Activated CD8-positive, alpha-beta memory T cell treated with anti-CD3 and anti-CD28 coated beads, Interleukin-2, amount 50 U/mL, for 24 hours (primary cell): ENCODE results near the gene FRMD4A.

Experiments
- DNase-seq: peaks from one replicate; pipeline ENCODE4 v3.0.0-alpha.2; 2020; ENCODE audit errors: extremely low read depth

FRMD4A gene

GRCh38 chr10:14294347-14295059 lies 36.2 kb downstream of the FRMD4A start:
- DNase-seq, result no peak

GRCh38 chr10:14293526-14293925 lies 37.2 kb downstream of the FRMD4A start:
- DNase-seq, result no peak

DNA sequence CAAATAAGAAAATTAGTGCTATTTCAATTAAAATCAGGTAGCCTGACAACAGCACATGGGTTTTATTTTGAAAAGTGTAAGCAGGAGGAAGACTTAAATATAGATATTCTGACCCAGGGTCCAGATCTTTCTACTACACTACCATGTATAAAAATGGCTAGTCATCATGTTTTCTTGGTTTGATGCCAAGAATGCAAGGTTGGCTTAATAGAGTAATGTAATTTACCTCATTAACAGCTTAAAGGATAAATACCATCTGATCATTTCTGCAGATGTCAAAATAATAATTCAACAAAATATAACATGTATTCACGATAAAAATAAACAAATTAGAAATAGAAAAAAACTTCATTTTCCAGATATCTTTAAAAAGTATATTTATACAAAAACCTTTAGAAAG lies 39.4 kb downstream of the FRMD4A start:
- no peak for DNase-seq

DNA sequence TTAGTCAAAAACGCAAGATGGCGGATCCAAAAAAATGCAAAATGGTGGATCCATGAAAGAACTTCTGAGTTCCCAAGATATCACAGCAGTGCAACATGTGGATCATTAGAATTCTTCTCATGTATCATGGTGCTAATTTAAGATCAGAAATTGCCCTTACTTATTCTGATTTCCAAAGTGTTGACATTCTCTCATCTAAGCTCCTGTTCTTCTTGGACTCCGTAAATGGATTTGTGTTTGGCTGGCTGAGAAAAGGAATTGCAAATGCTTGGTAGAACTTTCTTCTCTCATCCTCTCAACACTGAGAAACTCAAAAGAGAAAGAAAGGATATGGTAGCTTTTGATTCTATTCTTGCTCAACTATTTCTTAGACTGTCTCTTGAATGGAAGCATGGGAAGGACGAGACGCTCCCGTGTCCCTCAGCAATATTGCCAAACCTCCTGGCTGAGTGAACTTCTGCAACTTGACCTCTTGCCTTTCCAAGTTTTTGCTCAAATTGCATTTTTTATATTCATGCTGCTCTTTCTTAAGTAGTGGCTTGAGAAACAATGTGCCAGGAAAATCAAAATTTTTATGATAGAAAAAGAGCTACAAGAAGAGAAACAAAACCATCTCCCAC lies 44.7 kb downstream of the FRMD4A start:
- no peak for DNase-seq

GRCh38 chr10:14282276-14282675 lies 48.4 kb downstream of the FRMD4A start:
- no peak for DNase-seq

GRCh38 chr10:14278533-14278932 lies 52.2 kb downstream of the FRMD4A start:
- DNase-seq, result no peak

- DNase-seq, result no peak
These were observed 54.5 kb downstream of the FRMD4A start for GRCh38 chr10:14276210-14276609.

DNA sequence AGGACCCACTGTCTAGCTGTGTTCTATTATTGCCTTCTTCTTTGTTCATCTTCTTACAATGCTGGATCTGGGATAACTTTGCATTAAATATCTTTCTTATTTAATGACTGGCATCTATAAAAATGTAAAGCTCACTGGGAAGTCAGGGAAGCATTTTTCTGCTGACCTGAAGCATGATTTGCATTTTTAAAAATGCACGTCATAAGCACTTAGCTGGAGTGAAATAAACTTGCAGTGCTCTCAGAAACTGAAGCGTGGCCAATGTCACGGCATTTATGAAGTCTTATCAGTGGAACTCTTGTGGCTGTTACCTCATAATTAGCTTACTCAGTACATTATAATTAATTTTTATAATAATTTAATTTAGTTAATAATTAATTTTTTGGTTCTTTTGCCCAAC lies 59.1 kb downstream of the FRMD4A start:
- DNase-seq, result no peak

DNA sequence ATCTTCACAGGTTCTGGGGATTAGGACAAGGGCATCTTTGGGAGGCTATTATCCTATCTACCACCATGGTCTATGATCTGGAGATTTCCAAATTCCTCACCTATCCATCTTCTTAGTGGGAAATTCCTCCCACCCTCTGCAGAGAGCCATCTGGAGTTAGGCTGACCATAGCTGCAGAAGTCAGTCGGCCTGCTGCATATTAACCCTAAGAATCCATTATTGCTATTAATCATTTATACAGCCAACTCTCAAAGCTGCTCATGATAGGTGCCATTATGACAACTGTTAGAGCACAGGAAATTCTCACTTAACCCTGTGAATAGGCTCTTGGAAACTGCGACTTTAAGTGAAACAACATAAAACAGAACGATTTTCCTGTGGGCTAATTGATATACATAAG lies 60.4 kb downstream of the FRMD4A start:
- DNase-seq, result no peak

- DNase-seq, result no peak
These were observed 65.0 kb downstream of the FRMD4A start for GRCh38 chr10:14265709-14266108.

GRCh38 chr10:14262836-14263425 lies 67.8 kb downstream of the FRMD4A start:
- DNase-seq, result no peak

DNA sequence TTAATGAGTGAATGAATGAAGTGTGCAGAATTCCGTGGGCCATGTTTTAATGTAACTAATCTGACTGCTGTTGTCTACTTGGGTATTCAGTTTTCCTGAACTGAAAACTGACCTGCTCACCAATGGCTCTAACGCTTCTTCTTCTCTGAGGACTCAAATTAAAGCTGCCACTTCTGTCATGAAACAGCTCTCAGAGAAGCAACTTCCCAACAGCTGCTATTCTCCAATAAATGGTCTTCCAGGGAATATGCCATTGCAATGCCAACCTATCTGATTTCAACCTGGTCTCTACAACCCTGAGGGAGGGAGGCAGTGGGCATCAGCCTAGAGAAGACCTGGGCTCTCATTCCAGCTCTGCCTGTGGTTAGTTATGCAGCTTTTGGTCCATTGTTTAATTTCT lies 69.4 kb downstream of the FRMD4A start:
- no peak for DNase-seq

DNA sequence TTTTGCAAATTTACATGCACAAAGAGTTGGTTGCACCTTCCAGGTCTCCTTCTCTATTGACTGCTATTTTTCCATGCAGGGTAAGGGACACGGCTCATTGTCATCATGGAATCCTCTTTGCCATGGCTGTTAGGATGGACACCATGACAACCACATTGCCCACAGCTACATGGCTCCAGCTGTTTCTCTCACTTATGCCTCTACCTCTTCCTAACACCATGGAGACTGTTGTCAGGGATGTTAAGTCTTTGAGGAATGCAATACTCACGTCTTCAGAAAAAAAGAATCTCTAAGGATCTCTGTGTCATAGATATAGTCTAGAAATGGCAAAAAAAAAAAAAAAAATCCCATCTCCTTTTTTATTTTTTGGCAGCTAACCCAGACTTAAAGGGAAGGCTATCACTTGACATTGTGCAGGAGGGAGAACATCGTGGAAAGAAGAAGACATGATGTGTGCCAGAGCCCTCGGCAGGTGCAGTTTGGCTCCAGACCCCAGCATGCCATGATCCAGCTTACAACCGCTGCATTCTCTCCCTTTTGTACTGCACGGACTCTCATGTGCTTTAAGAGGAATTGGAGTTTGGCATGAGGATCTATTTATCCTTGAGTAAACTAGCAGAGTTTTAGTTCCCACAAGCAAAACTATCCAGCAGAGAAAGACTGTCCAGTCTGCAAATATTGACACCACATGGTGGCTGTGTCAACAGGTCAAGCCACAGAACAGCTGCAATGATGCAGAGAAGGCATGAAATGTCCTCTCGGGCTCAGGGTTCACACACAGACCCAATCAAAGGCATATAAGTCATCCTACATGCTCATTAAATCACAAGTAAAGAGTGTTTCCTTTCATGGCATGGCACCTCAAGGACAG lies 70.8 kb downstream of the FRMD4A start:
- DNase-seq, result no peak

GRCh38 chr10:14254368-14254767 lies 76.4 kb downstream of the FRMD4A start:
- no peak for DNase-seq

- DNase-seq, result no peak
These were observed 77.0 kb downstream of the FRMD4A start for GRCh38 chr10:14253711-14254110.

GRCh38 chr10:14253079-14253478 lies 77.6 kb downstream of the FRMD4A start:
- no peak for DNase-seq

GRCh38 chr10:14250496-14251076 lies 80.1 kb downstream of the FRMD4A start:
- DNase-seq, result no peak

DNA sequence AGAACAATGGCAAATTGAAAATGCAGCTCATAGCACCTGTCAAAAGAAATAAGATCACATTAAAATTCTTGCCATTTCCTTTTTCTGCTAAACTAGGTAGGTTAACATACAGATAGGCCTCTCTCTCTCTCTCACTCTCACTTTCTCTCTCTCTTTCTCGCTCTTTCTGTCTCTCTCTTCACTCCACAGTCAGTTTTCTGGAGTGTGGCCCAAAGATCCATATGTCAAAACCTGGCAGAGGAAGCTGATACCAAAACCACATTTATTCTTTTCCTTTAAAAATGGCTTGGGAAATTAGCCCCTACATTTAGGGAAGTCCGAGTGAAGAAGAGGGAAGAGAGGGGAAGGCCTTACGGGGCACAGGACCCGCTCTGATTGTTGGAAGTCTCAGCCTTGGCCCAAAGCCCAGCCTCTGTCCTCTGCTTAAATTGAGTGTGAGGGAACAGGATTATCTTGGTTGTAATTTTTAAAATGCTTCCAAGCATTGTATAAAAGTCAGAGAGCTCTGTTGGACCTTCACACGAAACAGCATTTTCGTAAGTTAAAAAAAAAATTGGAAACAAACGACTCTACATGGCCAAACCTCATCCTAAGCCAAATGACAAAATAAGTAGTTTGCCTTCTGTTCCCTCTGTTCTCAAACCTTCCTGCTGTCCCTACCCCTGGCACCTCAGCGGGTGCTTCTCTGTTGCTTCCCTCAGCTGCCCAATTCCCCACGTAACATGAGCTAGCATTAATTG lies 83.2 kb downstream of the FRMD4A start:
- DNase-seq, result no peak

GRCh38 chr10:14244801-14245211 lies 85.9 kb downstream of the FRMD4A start:
- no peak for DNase-seq

GRCh38 chr10:14244147-14244546 lies 86.6 kb downstream of the FRMD4A start:
- DNase-seq, result no peak

GRCh38 chr10:14243221-14243620 lies 87.5 kb downstream of the FRMD4A start:
- no peak for DNase-seq
